ENCODE results near the gene TNS4. TPM values are rescaled to one million over a fixed set of nuclear protein-coding genes. Genes with fewer than 3 reads are reported as not detected.

TNS4 gene
- total RNA-seq, 1 donor from 2014 or later: 0.18 TPM

DNA sequence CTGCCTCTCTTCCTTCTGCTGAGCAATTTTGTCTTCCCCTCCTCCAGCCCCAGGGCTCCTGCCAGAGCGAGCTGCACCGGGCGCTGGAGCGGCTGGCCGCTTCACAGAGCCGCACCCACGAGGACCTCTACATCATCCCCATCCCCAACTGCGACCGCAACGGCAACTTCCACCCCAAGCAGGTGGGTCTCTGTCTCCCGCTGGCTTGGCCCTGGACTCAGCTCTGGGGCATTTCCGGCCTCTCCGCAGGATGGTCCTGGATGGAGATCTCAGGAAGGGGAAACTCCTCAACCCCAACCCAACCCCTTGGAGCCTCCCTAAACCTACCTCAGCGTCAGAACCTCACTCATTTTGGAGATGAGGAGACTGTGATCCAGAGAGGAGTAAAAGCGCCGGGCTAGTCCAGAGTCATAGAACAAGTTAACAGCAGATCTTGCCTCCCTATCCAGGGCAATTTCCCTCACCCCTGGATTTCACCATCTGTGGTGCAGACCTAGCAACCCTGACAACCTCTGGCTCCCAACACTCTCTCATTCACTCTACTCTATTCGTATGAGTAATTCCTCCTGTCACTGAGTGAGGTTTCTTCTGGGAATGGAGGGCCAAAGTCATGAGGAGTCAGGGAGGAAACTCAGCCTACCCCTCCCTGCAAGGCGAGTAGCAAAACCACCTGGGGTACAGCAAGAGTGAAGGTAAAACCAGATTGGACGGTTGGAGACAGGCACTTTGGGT lies 47.4 kb downstream of the TNS4 start:
- Mint-ChIP-seq H3K4me3 (no peak overlapping the region), H3K4me1 (no peaks in the 10 kb centered on the region), H3K9me3 (no peaks in the 10 kb centered on the region), H3K27ac (no peak overlapping the region), H3K36me3 (ENCODE audit: low read depth) (peaks cover 40% of the 10 kb centered on the region), H3K27me3 (no peaks in the 10 kb centered on the region)
- ATAC-seq (ENCODE audit: low read depth) (no peak), DNase-seq (no peak)
- ChIA-PET POLR2A (no interaction called here), CTCF (no interaction called here)
- intact Hi-C loops (cut with micrococcal nuclease): no loop called here
- TF ChIP-seq, protein P1, sequence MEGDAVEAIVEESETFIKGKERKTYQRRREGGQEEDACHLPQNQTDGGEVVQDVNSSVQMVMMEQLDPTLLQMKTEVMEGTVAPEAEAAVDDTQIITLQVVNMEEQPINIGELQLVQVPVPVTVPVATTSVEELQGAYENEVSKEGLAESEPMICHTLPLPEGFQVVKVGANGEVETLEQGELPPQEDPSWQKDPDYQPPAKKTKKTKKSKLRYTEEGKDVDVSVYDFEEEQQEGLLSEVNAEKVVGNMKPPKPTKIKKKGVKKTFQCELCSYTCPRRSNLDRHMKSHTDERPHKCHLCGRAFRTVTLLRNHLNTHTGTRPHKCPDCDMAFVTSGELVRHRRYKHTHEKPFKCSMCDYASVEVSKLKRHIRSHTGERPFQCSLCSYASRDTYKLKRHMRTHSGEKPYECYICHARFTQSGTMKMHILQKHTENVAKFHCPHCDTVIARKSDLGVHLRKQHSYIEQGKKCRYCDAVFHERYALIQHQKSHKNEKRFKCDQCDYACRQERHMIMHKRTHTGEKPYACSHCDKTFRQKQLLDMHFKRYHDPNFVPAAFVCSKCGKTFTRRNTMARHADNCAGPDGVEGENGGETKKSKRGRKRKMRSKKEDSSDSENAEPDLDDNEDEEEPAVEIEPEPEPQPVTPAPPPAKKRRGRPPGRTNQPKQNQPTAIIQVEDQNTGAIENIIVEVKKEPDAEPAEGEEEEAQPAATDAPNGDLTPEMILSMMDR (IDR thresholded peaks at IDR 0.05): no peak

DNA sequence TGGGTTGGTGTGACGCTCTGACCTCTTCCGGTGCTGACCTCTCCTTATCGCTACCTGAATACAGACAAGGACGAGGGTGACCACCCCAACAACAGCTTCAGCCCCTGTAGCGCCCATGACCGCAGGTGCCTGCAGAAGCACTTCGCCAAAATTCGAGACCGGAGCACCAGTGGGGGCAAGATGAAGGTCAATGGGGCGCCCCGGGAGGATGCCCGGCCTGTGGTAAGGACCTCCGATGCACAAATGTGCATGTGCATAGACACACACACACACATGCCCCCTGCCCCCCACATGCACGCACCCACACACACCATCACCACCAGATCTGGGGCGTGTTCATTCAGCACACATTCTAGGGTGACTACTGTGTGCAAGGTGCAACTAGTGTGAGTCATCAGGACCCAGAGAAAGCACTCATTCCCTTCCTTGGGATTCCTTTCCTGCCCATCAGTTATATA lies 48.5 kb downstream of the TNS4 start:
- ChIA-PET CTCF (no interaction called here), POLR2A (no interaction called here)
- intact Hi-C loops (cut with micrococcal nuclease): no loop called here
- DNase-seq (no peak), ATAC-seq (ENCODE audit: low read depth) (no peak)
- TF ChIP-seq, protein P1 (IDR thresholded peaks at IDR 0.05): no peak
- H3K27me3 Mint-ChIP-seq: no peaks in the 10 kb centered on the region
- no peaks in the 10 kb centered on the region for H3K9me3 Mint-ChIP-seq
- no peak overlapping the region for H3K27ac Mint-ChIP-seq
- peaks cover under 1% of the 10 kb centered on the region for H3K4me1 Mint-ChIP-seq
- peaks cover 40% of the 10 kb centered on the region for H3K36me3 Mint-ChIP-seq (ENCODE audit: low read depth)
- no peak overlapping the region for H3K4me3 Mint-ChIP-seq

DNA sequence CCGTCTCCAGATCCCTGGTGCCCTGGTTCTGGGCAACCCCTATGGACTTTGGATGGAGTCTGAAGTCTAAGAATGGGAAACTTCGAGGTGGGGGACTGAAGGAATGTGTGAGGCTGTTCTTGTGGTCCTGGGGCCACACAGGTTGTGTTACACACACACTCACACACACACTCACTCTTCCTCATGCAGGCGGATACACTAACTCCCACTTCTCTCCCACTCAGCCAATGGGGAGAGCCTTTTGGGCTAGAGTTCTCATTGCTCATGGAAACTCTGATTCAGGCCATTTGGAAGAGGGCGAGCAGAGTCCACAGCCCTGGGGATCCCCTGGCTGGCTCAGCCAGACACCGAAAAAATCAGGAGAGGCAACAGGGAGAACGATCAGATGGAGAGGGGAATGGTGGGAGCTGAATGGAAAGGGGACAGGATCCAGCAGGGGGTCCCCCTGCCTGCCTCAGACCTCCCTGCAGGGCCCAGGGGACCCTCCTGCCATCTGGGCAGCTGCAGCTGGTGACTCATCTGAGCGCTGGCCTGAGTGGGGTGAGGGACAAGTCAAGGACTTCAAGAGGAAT lies 49.1 kb downstream of the TNS4 start:
- H3K4me3 Mint-ChIP-seq: no peak overlapping the region
- peaks cover 38% of the 10 kb centered on the region for H3K36me3 Mint-ChIP-seq (ENCODE audit: low read depth)
- no peaks in the 10 kb centered on the region for H3K27me3 Mint-ChIP-seq
- ChIA-PET POLR2A (no interaction called here), CTCF (interaction anchor here (1.3 kb wide), 1 partner anchor 10 kb away, joined by 3 read pairs; the partner anchor contains the start of gene IGFBP4)
- peaks cover 6% of the 10 kb centered on the region for H3K4me1 Mint-ChIP-seq
- no peak overlapping the region for H3K27ac Mint-ChIP-seq
- ATAC-seq (ENCODE audit: low read depth) (no peak), DNase-seq (no peak)
- TF ChIP-seq, protein P1 (IDR thresholded peaks at IDR 0.05): no peak
- intact Hi-C loops (cut with micrococcal nuclease): no loop called here
- H3K9me3 Mint-ChIP-seq: no peaks in the 10 kb centered on the region

DNA sequence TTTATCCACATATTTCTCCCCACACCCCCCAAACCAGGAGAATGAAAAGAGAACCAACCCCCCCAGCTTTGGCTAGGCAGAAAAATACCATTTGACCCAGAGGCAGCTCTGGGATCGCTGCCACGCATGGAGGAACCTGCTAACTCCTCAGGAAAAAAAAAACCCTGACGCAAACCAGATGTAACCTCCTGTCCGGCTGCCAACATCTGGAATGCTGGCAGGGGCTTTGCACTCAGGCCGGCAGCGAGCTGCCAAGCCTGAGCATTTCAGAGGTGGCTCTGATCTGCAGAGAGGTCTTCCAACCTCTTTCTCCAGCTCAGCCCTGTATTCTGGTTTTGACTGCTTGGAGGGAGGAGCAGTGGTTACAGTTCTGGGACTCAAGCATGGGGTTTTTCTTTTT lies 50.0 kb downstream of the TNS4 start:
- DNase-seq (no peak), ATAC-seq (ENCODE audit: low read depth) (no peak)
- TF ChIP-seq, protein P1 (IDR thresholded peaks at IDR 0.05): no peak
- H3K4me1 Mint-ChIP-seq: peaks cover 8% of the 10 kb centered on the region
- no peaks in the 10 kb centered on the region for H3K27me3 Mint-ChIP-seq
- no peak overlapping the region for H3K4me3 Mint-ChIP-seq
- ChIA-PET CTCF (interaction anchor here (1.0 to 1.5 kb wide), 4 partner anchors 9 to 82 kb away, joined by 3 to 4 read pairs (median 3); partner anchors contain the start of gene IGFBP4), POLR2A (no interaction called here)
- H3K9me3 Mint-ChIP-seq: no peaks in the 10 kb centered on the region
- intact Hi-C loops (cut with micrococcal nuclease): no loop called here
- H3K27ac Mint-ChIP-seq: no peak overlapping the region
- peaks cover 30% of the 10 kb centered on the region for H3K36me3 Mint-ChIP-seq (ENCODE audit: low read depth)

DNA sequence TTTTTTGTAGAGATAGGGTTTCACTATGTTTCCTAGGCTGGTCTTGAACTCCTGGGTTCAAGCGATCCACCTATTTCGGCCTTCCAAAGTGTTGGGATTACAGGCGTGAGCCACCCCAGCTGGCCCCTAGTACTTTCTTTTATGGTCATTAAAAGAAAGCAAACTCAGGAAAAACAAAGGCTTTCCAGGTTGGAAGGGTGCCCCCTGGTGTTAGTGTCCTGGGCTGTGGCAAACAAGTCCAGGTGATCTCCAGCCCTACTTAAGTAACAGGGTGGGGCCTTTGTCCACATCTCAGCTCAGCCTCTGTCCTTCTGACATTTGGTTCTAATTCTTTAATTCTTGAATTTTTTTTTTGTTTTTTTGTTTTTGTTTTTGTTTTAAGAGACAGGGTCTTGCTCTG lies 51.2 kb downstream of the TNS4 start:
- CTCF ChIA-PET: interaction anchor here (0.9 to 2.1 kb wide), 5 partner anchors 9 to 83 kb away, joined by 3 to 8 read pairs (median 4); no protein-coding TSS in a partner anchor
- H3K9me3 Mint-ChIP-seq: no peaks in the 10 kb centered on the region
- TF ChIP-seq, protein P1 (IDR thresholded peaks at IDR 0.05): no peak
- peaks cover 23% of the 10 kb centered on the region for H3K36me3 Mint-ChIP-seq (ENCODE audit: low read depth)
- H3K4me3 Mint-ChIP-seq: no peak overlapping the region
- intact Hi-C loops (cut with micrococcal nuclease): no loop called here
- DNase-seq (no peak), ATAC-seq (ENCODE audit: low read depth) (no peak)
- peaks cover 14% of the 10 kb centered on the region for H3K4me1 Mint-ChIP-seq
- H3K27me3 Mint-ChIP-seq: no peaks in the 10 kb centered on the region
- POLR2A ChIA-PET: interaction anchor here (0.7 kb wide), 1 partner anchor 104 kb away, joined by 4 read pairs; no protein-coding TSS in a partner anchor
- H3K27ac Mint-ChIP-seq: no peak overlapping the region

All from activated B cell treated with CpG ODN at 0.5 μM for 24 hours (primary cell).